DOHH2 (cell line): Measurements from ENCODE around the gene GOLT1A.

Experiments
- EZH2phosphoT487 ChIP-seq: fragments of 200-600 bp; sonication (generic); IDR thresholded peaks from 2 replicates; pipeline ENCODE4 v1.6.1; 2017; ENCODE audit warnings: borderline replicate concordance, mild to moderate bottlenecking, antibody characterized with exemption, low read length, moderate library complexity, mixed read lengths
- TF ChIP-seq, protein P1 (sequence below): fragments of 200-600 bp; sonication (generic); IDR thresholded peaks from one replicate; pipeline ENCODE4 v1.5.1; 2014; ENCODE audit warnings: antibody characterized with exemption, mild to moderate bottlenecking, low read depth, low read length; ENCODE audit not compliant: poor library complexity, severe bottlenecking

DNA sequence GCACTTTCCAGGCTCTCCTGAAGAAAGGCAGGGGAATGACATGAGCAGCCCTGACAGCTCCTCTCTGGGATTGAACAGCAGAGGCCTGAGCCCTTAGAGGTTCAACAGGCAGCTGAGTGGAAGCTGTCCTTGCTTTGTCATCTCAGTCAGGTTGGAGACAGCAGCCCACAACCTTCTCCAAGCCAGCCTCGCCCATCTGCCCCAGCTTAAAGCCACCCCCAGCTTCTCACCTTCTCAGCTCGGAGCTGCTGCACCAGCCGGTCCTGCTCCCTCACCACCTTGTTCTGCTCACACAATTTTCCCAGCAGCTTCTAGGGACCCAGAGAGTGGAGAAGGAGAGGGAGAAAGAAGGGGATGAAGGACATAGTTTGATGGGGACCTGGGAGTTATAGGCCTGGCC is 35.2 kb upstream of the GOLT1A start:
- TF ChIP-seq, protein P1, sequence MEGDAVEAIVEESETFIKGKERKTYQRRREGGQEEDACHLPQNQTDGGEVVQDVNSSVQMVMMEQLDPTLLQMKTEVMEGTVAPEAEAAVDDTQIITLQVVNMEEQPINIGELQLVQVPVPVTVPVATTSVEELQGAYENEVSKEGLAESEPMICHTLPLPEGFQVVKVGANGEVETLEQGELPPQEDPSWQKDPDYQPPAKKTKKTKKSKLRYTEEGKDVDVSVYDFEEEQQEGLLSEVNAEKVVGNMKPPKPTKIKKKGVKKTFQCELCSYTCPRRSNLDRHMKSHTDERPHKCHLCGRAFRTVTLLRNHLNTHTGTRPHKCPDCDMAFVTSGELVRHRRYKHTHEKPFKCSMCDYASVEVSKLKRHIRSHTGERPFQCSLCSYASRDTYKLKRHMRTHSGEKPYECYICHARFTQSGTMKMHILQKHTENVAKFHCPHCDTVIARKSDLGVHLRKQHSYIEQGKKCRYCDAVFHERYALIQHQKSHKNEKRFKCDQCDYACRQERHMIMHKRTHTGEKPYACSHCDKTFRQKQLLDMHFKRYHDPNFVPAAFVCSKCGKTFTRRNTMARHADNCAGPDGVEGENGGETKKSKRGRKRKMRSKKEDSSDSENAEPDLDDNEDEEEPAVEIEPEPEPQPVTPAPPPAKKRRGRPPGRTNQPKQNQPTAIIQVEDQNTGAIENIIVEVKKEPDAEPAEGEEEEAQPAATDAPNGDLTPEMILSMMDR, result no peak
- TF ChIP-seq EZH2phosphoT487, result no peak
